Keratinocyte (primary cell): ENCODE data around the gene KIAA0930. TPM values are rescaled to one million over a fixed set of nuclear protein-coding genes. Genes with fewer than 3 reads are reported as not detected.

Experiments
- DNase-seq: peaks from one replicate; pipeline ENCODE4 v3.0.0-alpha.2; 2011; ENCODE audit warnings: low read depth, missing footprints, low spot score
- FAIRE-seq: peaks from 2 replicates; lab custom pipeline; 2011; peaks lifted over from hg19 to GRCh38; lab: Jason Lieb, UNC
- H2AFZ ChIP-seq: 2 replicates; pipeline ENCODE4 v1.6.0; 2012; ENCODE audit warnings: low read length, control low read depth, inconsistent platforms; ENCODE audit not compliant: control insufficient read depth
- H3K27ac ChIP-seq: 2 replicates; pipeline ENCODE4 v1.5.1; 2011; ENCODE audit warnings: low read length; ENCODE audit not compliant: control insufficient read depth, insufficient read depth
- H3K27me3 ChIP-seq: 3 replicates; pipeline ENCODE4 v1.6.0; 2011; ENCODE audit warnings: low read length; ENCODE audit not compliant: control insufficient read depth, insufficient read depth; ENCODE audit errors: extremely low read depth
- H3K36me3 ChIP-seq, 2 experiments: 2 replicates in 1 of 2; 3 replicates in 1 of 2; pipeline ENCODE4 v1.5.1; 2011; ENCODE audit warnings: low read length in 2 of 2, mild to moderate bottlenecking in 1 of 2; ENCODE audit not compliant: control insufficient read depth in 2 of 2, insufficient read depth in 2 of 2; ENCODE audit errors: extremely low read depth in 1 of 2
- H3K4me1 ChIP-seq: 3 replicates; pipeline ENCODE4 v1.5.1; 2011; ENCODE audit warnings: low read length; ENCODE audit not compliant: control insufficient read depth, insufficient read depth; ENCODE audit errors: extremely low read depth
- H3K4me2 ChIP-seq: 3 replicates; pipeline ENCODE4 v1.6.0; 2011; ENCODE audit warnings: low read depth, low read length; ENCODE audit not compliant: control insufficient read depth, insufficient read depth; ENCODE audit errors: extremely low read depth
- H3K4me3 ChIP-seq, 3 experiments: fragments of 200-600 bp in 1 of 3; sonication (generic) in 1 of 3; 2 replicates in 2 of 3; 3 replicates in 1 of 3; pipeline ENCODE4 v1.5.1; 2011 to 2016; ENCODE audit warnings: low read length in 3 of 3, mild to moderate bottlenecking in 3 of 3, control low read depth in 2 of 3, inconsistent platforms in 1 of 3, low read depth in 1 of 3, mixed read lengths in 1 of 3, mixed run types in 1 of 3, moderate library complexity in 1 of 3; ENCODE audit not compliant: control insufficient read depth in 2 of 3, insufficient read depth in 2 of 3; ENCODE audit errors: extremely low read depth in 1 of 3
- H3K79me2 ChIP-seq: 2 replicates; pipeline ENCODE4 v1.6.0; 2012; ENCODE audit warnings: low read length; ENCODE audit not compliant: control insufficient read depth, insufficient read depth
- H3K9ac ChIP-seq: 3 replicates; pipeline ENCODE4 v1.6.0; 2011; ENCODE audit warnings: low read length; ENCODE audit not compliant: control insufficient read depth, insufficient read depth; ENCODE audit errors: extremely low read depth
- H3K9me1 ChIP-seq: 3 replicates; pipeline ENCODE4 v1.6.0; 2011; ENCODE audit warnings: low read length; ENCODE audit not compliant: control insufficient read depth, insufficient read depth; ENCODE audit errors: extremely low read depth
- H3K9me3 ChIP-seq: 2 replicates; pipeline ENCODE4 v1.5.1; 2012; ENCODE audit warnings: low read depth, low read length; ENCODE audit not compliant: control insufficient read depth
- H4K20me1 ChIP-seq: 3 replicates; pipeline ENCODE4 v1.6.0; 2011; ENCODE audit warnings: low read length; ENCODE audit not compliant: control insufficient read depth, insufficient read depth; ENCODE audit errors: extremely low read depth
- EZH2 ChIP-seq: IDR thresholded peaks from one replicate; pipeline ENCODE4 v1.6.1; 2012; ENCODE audit warnings: inconsistent platforms, mild to moderate bottlenecking, low read length, moderate library complexity
- dilution Hi-C: fragments of 300-500 bp; cut with MboI; formaldehyde crosslinking; loops from one replicate; pipeline ENCODE4 v1.7.0; 2020; ENCODE audit warnings: low sequenced_read_pairs; ENCODE audit not compliant: extremely low pct_ligation_motif_present
- polyA plus RNA-seq, 5 experiments: library from polyadenylated mRNA; depleted of rRNA in 3 of 5; stranded (reverse) in 3 of 5; stranded (forward) in 1 of 5; unstranded in 1 of 5; fragments of >200 nt; gene quantifications; 1 replicate in 1 of 5; 2 replicates in 3 of 5; 3 replicates in 1 of 5; pipeline versions ENCODE4 v1.2.1 to v1.2.3, GENCODE V29; 2011 to 2012; ENCODE audit warnings: missing spikeins in 2 of 5, low read depth in 1 of 5, low replicate concordance in 1 of 5
- TF ChIP-seq, protein P1 (sequence below), 3 experiments: IDR thresholded peaks in 1 of 3; conservative IDR thresholded peaks in 1 of 3; optimal IDR thresholded peaks in 1 of 3; 2 replicates in 2 of 3; 3 replicates in 1 of 3; pipeline versions ENCODE3 to v1.5.1; 2011; ENCODE audit warnings: low read length in 3 of 3, mild to moderate bottlenecking in 3 of 3, moderate library complexity in 2 of 3, control low read depth in 1 of 3, inconsistent platforms in 1 of 3; ENCODE audit not compliant: insufficient read depth in 2 of 3; ENCODE audit errors: extremely low read depth in 1 of 3

KIAA0930 gene
- polyA plus RNA-seq, 1 donor (not counting 4 experiments of a cell fraction or from before 2014, with no cell fraction given), result 115 TPM

- Histone ChIP-seq H3K27me3 (no peaks in the 10 kb centered on the region), H3K4me1 (no peaks in the 10 kb centered on the region), H3K4me3 (no peak overlapping the region), H2AFZ (no peak overlapping the region), H3K9ac (no peak overlapping the region), H3K9me1 (peaks cover 2% of the 10 kb centered on the region), H3K79me2 (no peaks in the 10 kb centered on the region), H3K9me3 (no peaks in the 10 kb centered on the region), H4K20me1 (peaks cover 2% of the 10 kb centered on the region), H3K36me3 (peaks cover 22 to 24% of the 10 kb centered on the region in 2 experiments), H3K27ac (no peak overlapping the region), H3K4me2 (no peak overlapping the region)
- dilution Hi-C loops, result no loop called here
- TF ChIP-seq, protein P1, sequence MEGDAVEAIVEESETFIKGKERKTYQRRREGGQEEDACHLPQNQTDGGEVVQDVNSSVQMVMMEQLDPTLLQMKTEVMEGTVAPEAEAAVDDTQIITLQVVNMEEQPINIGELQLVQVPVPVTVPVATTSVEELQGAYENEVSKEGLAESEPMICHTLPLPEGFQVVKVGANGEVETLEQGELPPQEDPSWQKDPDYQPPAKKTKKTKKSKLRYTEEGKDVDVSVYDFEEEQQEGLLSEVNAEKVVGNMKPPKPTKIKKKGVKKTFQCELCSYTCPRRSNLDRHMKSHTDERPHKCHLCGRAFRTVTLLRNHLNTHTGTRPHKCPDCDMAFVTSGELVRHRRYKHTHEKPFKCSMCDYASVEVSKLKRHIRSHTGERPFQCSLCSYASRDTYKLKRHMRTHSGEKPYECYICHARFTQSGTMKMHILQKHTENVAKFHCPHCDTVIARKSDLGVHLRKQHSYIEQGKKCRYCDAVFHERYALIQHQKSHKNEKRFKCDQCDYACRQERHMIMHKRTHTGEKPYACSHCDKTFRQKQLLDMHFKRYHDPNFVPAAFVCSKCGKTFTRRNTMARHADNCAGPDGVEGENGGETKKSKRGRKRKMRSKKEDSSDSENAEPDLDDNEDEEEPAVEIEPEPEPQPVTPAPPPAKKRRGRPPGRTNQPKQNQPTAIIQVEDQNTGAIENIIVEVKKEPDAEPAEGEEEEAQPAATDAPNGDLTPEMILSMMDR (optimal IDR thresholded peaks at IDR 0.05 in 1 of 3, IDR thresholded peaks at IDR 0.05 in 1 of 3, conservative IDR thresholded peaks at IDR 0.05 in 1 of 3; ENCODE audit: extremely low read depth in 1 of 3, insufficient read depth in 2 of 3, low read length in 3 of 3), result no peak
- TF ChIP-seq EZH2, result no peak
- DNase-seq (no peak), FAIRE-seq (no peak)
Measured at GRCh38 chr22:45187891-45188290, 52.8 kb downstream of the KIAA0930 start.

DNA sequence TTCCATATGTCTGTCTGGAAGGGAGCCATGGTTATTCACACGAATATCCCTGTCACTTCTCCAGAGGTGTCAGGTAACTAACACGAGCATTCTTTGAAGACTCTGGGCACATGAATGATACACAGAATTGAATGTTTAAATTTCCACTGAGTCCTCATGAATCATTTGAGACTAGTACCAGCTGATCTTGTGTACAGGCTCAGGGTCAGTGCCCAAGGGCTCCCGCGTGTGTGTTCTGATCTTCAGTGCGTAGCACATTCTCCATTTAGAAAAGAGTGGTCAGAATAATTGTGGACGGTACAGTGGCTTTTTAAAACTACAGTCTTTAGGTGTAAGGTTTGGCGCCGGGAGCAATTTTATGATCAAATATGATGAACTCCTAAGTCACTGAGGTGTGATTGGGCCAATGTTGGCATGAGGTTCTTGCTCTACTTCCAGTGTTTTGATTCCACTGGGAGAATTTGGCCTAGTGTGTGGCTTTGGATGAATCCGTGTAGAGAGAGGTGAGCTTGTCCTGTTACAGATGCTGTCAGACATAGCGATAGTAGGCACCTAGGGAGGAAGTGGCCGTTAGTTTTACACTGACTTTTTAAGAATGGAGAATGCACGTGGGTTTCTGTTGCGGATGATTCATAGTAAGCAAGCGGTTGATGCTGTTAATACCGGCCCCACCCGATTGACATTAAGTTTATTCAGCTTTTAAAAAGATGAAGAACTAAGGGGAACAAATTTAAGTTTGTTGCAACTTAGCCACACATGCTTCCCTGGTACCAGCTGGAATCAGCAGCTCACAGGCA, 54.8 kb downstream of the KIAA0930 start:
- Histone ChIP-seq H3K27me3 (no peaks in the 10 kb centered on the region), H3K4me1 (no peaks in the 10 kb centered on the region), H3K36me3 (peaks cover 20 to 27% of the 10 kb centered on the region in 2 experiments), H3K4me2 (no peak overlapping the region), H3K9me3 (no peaks in the 10 kb centered on the region), H2AFZ (no peak overlapping the region), H3K79me2 (peaks cover 10% of the 10 kb centered on the region), H3K4me3 (no peak overlapping the region), H4K20me1 (peaks cover 5% of the 10 kb centered on the region), H3K9me1 (peaks cover 2% of the 10 kb centered on the region), H3K9ac (no peak overlapping the region), H3K27ac (no peak overlapping the region)
- dilution Hi-C loops, result no loop called here
- FAIRE-seq (no peak), DNase-seq (no peak)
- TF ChIP-seq, protein P1 (optimal IDR thresholded peaks at IDR 0.05 in 1 of 3, IDR thresholded peaks at IDR 0.05 in 1 of 3, conservative IDR thresholded peaks at IDR 0.05 in 1 of 3; ENCODE audit: extremely low read depth in 1 of 3, insufficient read depth in 2 of 3, low read length in 3 of 3), result no peak
- no peak for TF ChIP-seq EZH2
